22Rv1 (cell line): ENCODE data around the gene NUP155.

Experiments
- H3K27ac ChIP-seq: fragments of 450-650 bp; 2 replicates; pipeline ENCODE4 v1.5.1; 2017
- CTCF ChIP-seq: fragments of 450-650 bp; IDR thresholded peaks from 2 replicates; pipeline ENCODE4 v1.5.1; 2017; ENCODE audit warnings: mild to moderate bottlenecking
- ZFX ChIP-seq: fragments of 450-650 bp; IDR thresholded peaks from 2 replicates; pipeline ENCODE4 v1.6.1; 2017; ENCODE audit warnings: antibody characterized with exemption, borderline replicate concordance

The NUP155 gene

GRCh38 chr5:37248421-37248969, 122.4 kb downstream of the NUP155 start:
- TF ChIP-seq CTCF: no peak
- TF ChIP-seq ZFX: no peak
- peak overlapping the region; percentile 51 for H3K27ac ChIP-seq

- TF ChIP-seq CTCF (no peak), ZFX (no peak)
- H3K27ac ChIP-seq: no peak overlapping the region
Observed at GRCh38 chr5:37247496-37247895, 123.4 kb downstream of the NUP155 start.

- TF ChIP-seq CTCF (no peak), ZFX (no peak)
Observed at GRCh38 chr5:37247036-37247435, 123.9 kb downstream of the NUP155 start.

More at GRCh38 chr5:37247036-37247435, 123.9 kb downstream of the NUP155 start:
- H3K27ac ChIP-seq: no peak overlapping the region
